NCI-H1048 (cell line): Measurements from ENCODE around the gene THSD4.
"Not testable (repeated sequence)": the region's sequence is repeated elsewhere in the genome, so short reads cannot be mapped to it uniquely, and the experiment has no call there.

Source experiments
- DNase-seq: peaks from one replicate; lab custom pipeline; 2025; lab: John Stamatoyannopoulos, UW

The THSD4 gene

GRCh38 chr15:71261418-71261817 lies 146.1 kb downstream of the THSD4 start:
- DNase-seq = no peak

GRCh38 chr15:71261909-71262308 lies 146.6 kb downstream of the THSD4 start:
- DNase-seq = no peak

- no peak for DNase-seq
These were observed 147.3 kb downstream of the THSD4 start for GRCh38 chr15:71262599-71262998.

- DNase-seq = not testable (repeated sequence)
These were observed 150.3 kb downstream of the THSD4 start for GRCh38 chr15:71265606-71266005.

GRCh38 chr15:71271327-71271726 lies 156.1 kb downstream of the THSD4 start:
- DNase-seq = no peak

GRCh38 chr15:71272932-71273331 lies 157.7 kb downstream of the THSD4 start:
- no peak for DNase-seq

GRCh38 chr15:71273731-71274447 lies 158.6 kb downstream of the THSD4 start:
- DNase-seq = no peak

GRCh38 chr15:71274448-71274798 lies 159.2 kb downstream of the THSD4 start:
- no peak for DNase-seq

GRCh38 chr15:71275098-71275497 lies 159.8 kb downstream of the THSD4 start:
- DNase-seq = no peak

- DNase-seq = no peak
These were observed 160.5 kb downstream of the THSD4 start for GRCh38 chr15:71275566-71276335.

- DNase-seq = no peak
These were observed 161.0 kb downstream of the THSD4 start for GRCh38 chr15:71276336-71276665.

GRCh38 chr15:71278989-71279756 lies 163.9 kb downstream of the THSD4 start:
- DNase-seq = no peak

GRCh38 chr15:71279757-71280141 lies 164.5 kb downstream of the THSD4 start:
- DNase-seq = no peak

GRCh38 chr15:71280206-71280605 lies 164.9 kb downstream of the THSD4 start:
- DNase-seq = no peak

- DNase-seq = no peak
These were observed 166.0 kb downstream of the THSD4 start for GRCh38 chr15:71281256-71281655.

GRCh38 chr15:71282076-71282475 lies 166.8 kb downstream of the THSD4 start:
- no peak for DNase-seq

- no peak for DNase-seq
These were observed 173.2 kb downstream of the THSD4 start for GRCh38 chr15:71288348-71288955.

- no peak for DNase-seq
These were observed 174.7 kb downstream of the THSD4 start for GRCh38 chr15:71290002-71290401.

- DNase-seq = no peak
These were observed 175.8 kb downstream of the THSD4 start for GRCh38 chr15:71290881-71291635.

GRCh38 chr15:71291723-71292122 lies 176.5 kb downstream of the THSD4 start:
- no peak for DNase-seq

GRCh38 chr15:71293723-71294122 lies 178.5 kb downstream of the THSD4 start:
- no peak for DNase-seq
